GM21576 (cell line): ENCODE results near the gene UBXN10.
"Not testable (repeated sequence)": the region's sequence is repeated elsewhere in the genome, so short reads cannot be mapped to it uniquely, and the experiment has no call there.

Experiments used
- ATAC-seq: cut with Tn5 transposase; IDR thresholded peaks from one replicate; pipeline ENCODE4 v1.9.1; 2021; ENCODE audit warnings: mild to moderate bottlenecking, moderate library complexity; ENCODE audit not compliant: unreplicated experiment

UBXN10 gene

GRCh38 chr1:20199403-20199802 lies 13.5 kb downstream of the UBXN10 start:
- ATAC-seq: no peak

GRCh38 chr1:20199840-20200239 lies 13.9 kb downstream of the UBXN10 start:
- ATAC-seq: no peak

DNA sequence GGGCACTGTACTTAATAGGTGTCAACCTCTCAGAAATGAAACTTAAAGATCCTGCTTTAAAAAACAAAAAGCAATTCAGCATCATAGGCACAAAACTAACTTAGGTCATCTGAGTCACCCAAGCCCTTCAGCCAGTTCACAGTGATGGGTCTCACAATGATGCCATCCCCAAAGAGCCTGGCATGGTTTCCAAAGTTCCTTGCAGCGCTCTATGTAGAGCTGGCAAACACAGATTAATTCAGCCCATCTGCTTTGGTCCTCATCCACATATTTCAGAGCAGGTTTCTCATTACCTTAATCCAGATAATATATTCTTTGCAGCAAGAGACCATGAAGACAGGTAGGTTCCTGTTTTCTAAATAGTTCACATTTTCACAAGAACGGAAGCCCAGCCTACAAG lies 15.1 kb downstream of the UBXN10 start:
- no peak for ATAC-seq

DNA sequence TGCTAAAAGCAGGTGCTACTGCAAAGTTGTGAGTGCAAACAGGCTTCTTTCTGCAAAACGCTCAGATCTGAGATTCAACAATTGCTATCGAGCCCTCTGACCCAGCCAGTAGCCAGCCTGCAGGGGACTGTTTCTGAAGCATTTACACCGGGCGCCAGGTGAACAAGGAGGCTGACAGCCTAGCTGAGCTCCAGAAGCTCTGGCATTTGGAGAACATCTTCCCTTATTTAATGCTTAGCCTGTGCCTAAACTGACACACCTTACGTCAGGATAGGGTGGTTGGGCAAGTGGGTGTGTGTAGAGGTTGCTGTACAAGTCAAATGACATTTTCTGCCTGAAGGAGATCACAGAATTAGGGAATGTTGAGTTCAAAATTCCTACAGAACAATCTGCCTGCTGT lies 16.3 kb downstream of the UBXN10 start:
- ATAC-seq: no peak

DNA sequence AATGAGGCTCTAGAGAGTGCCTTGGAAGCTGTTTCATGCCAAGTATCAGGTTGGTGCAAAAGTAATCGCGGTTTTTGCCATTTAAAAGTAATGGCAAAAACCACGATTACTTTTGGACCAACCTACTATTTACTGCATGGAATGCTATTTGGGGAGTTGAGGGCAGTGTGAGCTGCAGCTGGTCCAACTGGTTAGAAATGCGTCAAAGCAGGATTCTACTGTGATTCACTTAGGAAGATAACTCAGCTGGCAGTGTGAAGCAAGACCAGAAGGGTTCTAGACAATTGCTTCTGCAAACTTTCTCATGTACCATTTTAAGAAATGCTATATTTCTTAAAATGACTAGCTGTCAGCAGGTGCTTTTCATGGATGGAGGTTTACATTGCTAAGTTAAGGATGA lies 21.6 kb downstream of the UBXN10 start:
- no peak for ATAC-seq

- ATAC-seq: no peak
These were observed 23.6 kb downstream of the UBXN10 start for GRCh38 chr1:20209471-20209870.

DNA sequence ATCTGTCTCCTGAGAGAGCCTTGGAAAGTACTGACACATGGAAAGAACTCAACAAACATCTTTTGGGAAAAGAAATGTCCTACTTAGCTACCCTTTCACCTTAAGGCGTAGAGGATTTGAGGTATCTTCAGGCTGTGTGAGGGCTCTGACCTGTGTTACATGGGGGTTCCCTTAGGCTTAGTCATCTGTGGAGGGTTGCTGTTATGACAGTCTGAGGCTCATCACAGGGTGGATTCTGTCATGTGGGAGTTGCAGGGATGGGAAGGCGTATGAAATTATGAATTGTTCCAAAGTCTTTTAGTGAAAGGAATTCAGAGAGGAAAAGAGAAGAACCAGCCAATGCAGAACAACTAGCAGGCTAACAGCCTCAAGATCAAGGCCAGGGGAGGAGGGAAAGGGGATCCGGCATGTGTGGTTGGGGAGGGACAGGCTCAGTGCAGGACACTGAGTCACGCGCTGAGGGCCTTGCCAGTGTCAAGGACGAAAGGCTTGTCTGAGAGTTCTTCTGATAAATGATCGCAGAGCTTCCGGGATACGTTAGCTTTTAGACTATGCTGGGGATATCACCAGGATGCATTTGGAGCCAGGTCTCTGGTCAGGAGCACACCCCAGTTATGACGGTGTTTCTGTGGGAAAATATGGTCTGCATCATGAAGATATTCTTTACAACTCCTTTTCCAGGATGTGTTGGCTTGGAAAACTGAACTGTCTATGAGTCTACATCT lies 25.0 kb downstream of the UBXN10 start:
- no peak for ATAC-seq

- no peak for ATAC-seq
These were observed 25.6 kb downstream of the UBXN10 start for GRCh38 chr1:20211511-20211931.

GRCh38 chr1:20212085-20212684 lies 26.3 kb downstream of the UBXN10 start:
- no peak for ATAC-seq

- no peak for ATAC-seq
These were observed 26.9 kb downstream of the UBXN10 start for GRCh38 chr1:20212685-20213331.

DNA sequence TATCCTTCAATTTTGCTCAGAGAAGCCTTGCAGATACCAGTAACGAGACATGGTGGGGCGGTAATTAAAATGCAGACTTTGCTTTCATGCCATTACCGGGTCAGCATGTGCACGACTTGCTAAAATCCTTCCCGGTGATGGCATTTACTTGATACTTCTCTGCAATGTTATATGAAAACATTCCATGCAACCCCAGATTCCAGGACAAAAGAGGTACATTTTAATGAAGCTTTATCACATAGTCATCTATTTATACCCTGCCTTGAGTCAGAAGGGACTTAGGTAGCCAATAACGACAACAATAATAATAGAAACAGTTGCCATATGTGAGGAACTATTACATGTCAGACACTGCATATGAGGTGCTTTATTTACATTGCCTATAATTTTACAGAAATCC lies 29.8 kb downstream of the UBXN10 start:
- ATAC-seq: no peak

DNA sequence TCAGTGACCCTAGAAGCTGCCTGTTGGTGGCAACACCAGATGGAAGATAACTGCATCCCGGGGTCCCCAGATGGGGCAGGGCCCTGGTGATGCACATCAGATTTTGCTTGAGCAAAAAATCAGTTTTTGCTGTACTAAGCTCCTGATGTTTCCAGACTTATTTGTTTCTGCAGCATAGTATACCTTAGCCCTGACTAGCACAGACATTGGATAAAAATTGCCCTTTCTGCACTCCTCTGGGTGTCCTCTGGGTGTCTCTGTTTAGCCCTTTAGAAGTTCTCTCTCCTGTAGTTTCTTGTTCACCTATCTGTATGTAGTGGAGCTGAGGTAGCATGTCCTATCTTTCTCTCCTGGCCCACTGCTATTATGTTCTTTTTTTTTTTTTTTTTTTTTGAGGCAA lies 30.7 kb downstream of the UBXN10 start:
- no peak for ATAC-seq

DNA sequence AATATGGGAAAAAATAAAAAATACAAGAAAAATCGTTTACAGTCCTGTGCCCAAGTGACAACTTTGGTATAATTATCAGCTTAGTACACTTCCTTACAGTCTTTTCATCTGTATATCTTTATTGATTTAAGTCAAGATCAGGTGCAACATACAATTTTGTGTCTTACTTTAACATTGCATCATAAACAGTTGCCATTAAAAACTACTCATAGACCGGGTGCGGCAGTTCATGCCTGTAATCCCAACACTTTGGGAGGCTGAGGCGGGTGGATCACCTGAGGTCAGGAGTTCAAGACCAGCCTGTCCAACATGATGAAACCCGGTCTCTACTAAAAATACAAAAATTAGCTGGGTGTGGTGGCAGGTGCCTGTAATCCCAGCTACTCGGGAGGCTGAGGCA lies 33.2 kb downstream of the UBXN10 start:
- ATAC-seq: not testable (repeated sequence)

DNA sequence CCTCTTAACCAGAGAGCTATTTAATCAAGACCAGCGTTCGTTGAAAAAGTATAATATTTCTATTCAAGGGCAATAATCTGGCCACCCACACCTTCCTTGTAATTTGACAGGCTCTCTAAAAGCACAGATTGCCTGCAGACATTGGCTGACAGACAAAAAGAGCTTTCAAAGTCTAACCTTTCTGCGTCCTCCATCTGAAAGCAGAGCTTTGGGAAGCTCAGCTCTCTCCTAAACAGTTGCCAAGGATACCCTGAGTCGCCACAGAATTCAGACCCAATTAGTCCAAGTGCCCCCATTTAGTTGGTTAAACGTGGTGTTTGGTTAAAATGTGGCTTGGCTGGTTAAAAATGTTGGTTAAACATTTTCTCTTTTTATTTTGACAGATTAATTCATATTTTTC lies 34.1 kb downstream of the UBXN10 start:
- ATAC-seq: no peak

GRCh38 chr1:20223106-20223505 lies 37.2 kb downstream of the UBXN10 start:
- ATAC-seq: no peak

DNA sequence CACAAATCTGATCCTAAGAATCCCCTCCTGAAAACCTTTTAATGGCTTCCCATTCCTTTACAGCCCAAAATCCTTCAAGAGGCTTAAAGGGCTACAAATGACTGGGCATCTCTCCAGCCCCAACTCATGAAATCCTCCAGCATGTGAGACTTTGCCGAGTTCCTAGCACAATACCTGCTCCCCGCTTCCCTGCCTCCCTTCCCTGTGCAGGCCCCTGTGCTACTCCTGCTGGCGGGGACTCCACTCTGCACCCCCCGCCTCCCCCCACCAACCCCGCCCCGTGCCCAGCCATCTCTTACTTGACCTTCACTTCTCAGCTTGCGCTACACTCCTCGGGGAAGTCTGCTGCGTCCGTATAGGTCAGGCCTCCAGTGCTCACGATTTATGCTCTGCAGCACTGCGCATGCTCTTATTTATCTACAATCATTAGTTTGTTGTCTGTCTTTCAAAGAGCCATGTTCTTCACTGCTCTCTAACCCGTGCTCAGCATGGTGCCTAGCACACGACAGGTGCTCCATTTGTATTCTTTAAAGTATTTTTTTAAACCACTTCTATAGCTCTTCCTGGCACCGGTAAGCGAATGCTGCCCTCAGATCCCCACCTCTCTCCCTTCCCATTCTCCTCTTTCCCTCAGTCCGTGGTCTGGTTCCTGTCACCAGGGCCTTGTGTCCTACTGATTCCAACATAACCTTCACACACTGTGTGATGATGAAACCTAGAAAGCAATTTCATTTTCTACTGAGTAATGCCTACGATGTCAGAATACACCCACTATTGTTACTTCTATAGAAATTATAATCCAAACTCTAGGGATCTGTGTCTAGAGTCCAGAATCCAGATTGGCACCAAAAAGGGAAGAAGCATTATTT lies 37.9 kb downstream of the UBXN10 start:
- ATAC-seq: no peak

DNA sequence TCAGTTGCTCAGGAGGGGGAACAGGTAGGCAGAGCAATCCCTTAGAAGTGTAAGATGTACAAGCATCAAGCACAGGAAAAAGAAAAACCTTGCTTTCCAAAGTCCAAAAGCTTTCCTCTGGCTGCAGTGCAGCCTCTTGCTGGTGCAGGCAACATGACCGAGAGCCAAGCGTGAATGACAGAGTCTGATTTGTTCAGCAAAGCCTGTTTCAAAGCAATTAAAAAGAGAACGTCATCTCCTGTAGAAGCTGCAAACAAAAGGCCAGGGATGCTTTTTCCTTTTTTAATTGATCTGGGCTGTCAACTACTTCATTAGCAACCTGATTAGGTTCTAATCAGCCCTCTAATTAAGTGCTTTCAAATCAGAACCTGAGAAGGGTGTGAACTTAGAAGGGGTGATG lies 38.6 kb downstream of the UBXN10 start:
- no peak for ATAC-seq

DNA sequence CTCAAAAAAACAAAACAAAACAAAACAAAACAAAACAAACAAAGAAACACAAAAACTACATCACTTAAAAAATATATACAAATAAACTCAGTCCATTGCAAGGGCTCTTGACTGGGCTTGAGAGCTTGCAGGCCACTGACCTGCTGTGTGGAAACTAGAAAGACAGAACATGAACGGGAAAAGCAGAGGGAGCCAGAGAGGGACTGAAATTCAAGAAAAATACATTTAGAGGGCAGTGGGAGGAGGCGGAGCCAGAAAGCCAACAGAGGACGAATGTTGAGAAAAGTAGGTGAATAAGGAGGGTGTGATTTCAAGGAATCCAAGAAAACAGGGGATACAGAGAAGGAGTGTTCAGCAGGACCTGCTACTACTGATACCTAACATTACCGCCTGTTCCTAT lies 41.8 kb downstream of the UBXN10 start:
- ATAC-seq: no peak

DNA sequence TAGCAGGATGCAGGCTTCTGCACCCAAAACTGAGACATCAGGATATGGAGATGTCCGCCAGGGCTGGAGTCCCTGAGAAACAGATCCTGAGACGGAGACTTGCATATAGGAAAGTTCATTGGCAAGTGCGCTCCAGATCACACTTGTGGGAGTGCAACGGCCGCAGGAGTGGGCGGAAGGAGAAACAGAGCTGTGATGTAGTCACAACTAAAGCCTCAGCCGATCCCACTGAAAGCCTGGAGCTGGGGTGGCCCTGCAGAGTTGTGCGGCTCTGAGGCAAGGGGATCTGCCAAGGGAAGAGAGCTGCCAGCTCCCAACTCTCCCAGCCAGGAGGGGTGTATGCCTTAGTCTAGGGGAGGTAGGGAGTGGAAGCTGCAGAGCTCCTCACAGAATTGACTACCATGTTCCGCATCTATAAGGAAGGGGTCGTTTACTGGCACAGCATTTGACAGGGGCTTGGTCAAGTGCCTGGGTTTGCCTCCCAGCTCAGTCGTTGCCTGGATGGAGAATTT lies 42.5 kb downstream of the UBXN10 start:
- no peak for ATAC-seq

GRCh38 chr1:20229171-20229570 lies 43.3 kb downstream of the UBXN10 start:
- no peak for ATAC-seq

DNA sequence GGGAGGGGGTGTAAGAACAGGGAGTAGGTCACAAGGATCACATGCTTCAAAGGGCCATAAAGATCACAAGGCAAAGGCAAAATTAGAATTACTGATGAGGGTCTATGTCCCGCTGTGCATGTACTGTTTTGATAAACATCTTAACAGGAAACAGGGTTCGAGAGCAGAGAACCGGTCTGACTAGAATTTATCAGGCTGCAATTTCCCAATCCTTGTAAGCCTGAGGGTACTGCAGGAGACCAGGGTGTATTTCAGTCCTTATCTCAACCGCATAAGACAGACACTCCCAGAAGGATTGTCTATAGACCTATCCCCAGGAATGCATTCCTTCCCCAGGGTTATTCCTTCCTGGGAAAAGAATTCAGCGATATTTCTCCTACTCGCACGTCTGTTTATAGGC lies 46.7 kb downstream of the UBXN10 start:
- ATAC-seq: not testable (repeated sequence)
